GM21526 (cell line): ENCODE measurements around the gene ADAMTS5.

Experiments
- ATAC-seq: cut with Tn5 transposase; IDR thresholded peaks from one replicate; pipeline ENCODE4 v1.9.1; 2021; ENCODE audit warnings: moderate library complexity; ENCODE audit not compliant: unreplicated experiment, low FRiP score

The ADAMTS5 gene

DNA sequence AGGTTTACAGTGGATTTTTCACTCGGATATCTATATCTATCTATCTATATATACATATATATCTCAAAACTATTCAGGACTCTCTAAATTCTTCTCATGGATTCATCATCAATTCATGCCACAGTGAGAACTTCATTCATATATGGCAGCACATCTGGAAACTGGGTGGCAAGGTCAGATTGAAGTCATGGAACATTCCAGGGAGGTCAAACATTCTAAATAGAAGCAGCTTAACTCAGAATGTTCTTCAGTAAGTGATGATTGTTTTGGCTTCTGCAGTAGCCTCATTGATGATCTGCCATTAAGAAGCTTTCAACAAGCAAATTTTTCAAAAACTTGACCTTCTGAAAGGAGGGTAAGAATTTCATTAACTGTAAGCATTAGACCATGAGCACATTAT, 74.7 kb downstream of the ADAMTS5 start:
- no peak for ATAC-seq

- ATAC-seq: no peak
Measured at GRCh38 chr21:26888931-26889330, 78.0 kb downstream of the ADAMTS5 start.

- no peak for ATAC-seq
Measured at GRCh38 chr21:26888256-26888655, 78.6 kb downstream of the ADAMTS5 start.

- ATAC-seq: no peak
Measured at GRCh38 chr21:26887251-26887650, 79.6 kb downstream of the ADAMTS5 start.

DNA sequence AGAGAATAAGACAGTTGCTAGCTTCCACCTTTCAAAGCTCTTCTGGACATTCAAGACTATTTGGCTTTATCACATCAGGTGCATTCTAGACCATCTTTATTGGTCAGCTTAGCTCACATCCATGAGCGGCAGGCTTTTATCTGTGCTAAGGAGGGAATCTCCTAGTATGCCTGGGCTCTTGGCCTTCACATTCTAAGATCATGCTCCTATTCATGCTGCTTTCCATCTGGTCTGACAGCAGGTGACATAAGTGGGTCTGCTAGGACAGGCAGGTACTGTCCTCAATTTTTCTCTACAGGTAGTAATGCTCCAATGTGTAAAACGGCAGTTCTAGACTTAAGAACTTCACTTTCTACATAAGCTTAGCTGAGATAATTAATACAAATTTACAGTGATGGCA, 82.5 kb downstream of the ADAMTS5 start:
- ATAC-seq: no peak

GRCh38 chr21:26883768-26884167, 83.1 kb downstream of the ADAMTS5 start:
- no peak for ATAC-seq

GRCh38 chr21:26881504-26882228, 85.2 kb downstream of the ADAMTS5 start:
- ATAC-seq: no peak

GRCh38 chr21:26877018-26877417, 89.9 kb downstream of the ADAMTS5 start:
- no peak for ATAC-seq

GRCh38 chr21:26874347-26874746, 92.5 kb downstream of the ADAMTS5 start:
- ATAC-seq: no peak
